Thoracic aorta (tissue), 2 donors: ENCODE measurements around the gene EDDM13. TPM values are rescaled to one million over a fixed set of nuclear protein-coding genes. Genes with fewer than 3 reads are reported as not detected.

Experiments used
- ATAC-seq: fragments of 150-250 bp; one replicate; pipeline ENCODE4 v1.8.0; 2017; ENCODE audit warnings: low read depth; ENCODE audit not compliant: insufficient number of reproducible peaks, low FRiP score
- DNase-seq: peaks from one replicate; pipeline ENCODE4 v3.0.0-alpha.2; 2020; ENCODE audit warnings: low spot score
- H3K27ac ChIP-seq, 2 donors: fragments of 200-600 bp; sonication (generic); 1 replicate in 1 of 2; 2 replicates in 1 of 2; pipeline ENCODE4 v1.5.1; 2016; ENCODE audit warnings: mild to moderate bottlenecking in 2 of 2, moderate library complexity in 2 of 2
- H3K27me3 ChIP-seq: fragments of 200-600 bp; sonication (generic); replicated peaks from 2 replicates; pipeline ENCODE4 v1.6.0; 2016; ENCODE audit warnings: mild to moderate bottlenecking; ENCODE audit not compliant: insufficient read depth
- H3K36me3 ChIP-seq: fragments of 200-600 bp; sonication (generic); one replicate; pipeline ENCODE4 v1.5.1; 2016
- H3K4me1 ChIP-seq, 2 donors: fragments of 200-600 bp; sonication (generic); 1 replicate in 1 of 2; 2 replicates in 1 of 2; pipeline versions ENCODE4 v1.5.1 to v1.6.0; 2016; ENCODE audit warnings: low read depth in 2 of 2, mild to moderate bottlenecking in 1 of 2; ENCODE audit not compliant: control insufficient read depth in 1 of 2
- H3K4me3 ChIP-seq: fragments of 200-600 bp; sonication (generic); 2 replicates; pipeline ENCODE4 v1.5.1; 2016; ENCODE audit warnings: mild to moderate bottlenecking
- H3K9me3 ChIP-seq: fragments of 200-600 bp; sonication (generic); 2 replicates; pipeline ENCODE4 v1.5.1; 2016
- CTCF ChIP-seq: fragments of 200-600 bp; sonication (generic); IDR thresholded peaks from one replicate; pipeline ENCODE4 v1.5.1; 2019; ENCODE audit warnings: antibody characterized with exemption
- total RNA-seq, 2 donors: library from RNA; depleted of rRNA; stranded (reverse); fragments of >200 nt; gene quantifications; one replicate each; pipeline versions ENCODE4 v1.1.0 to v1.2.3, GENCODE V29; 2016

Gene EDDM13
- total RNA-seq, 2 donors from 2014 or later, result not detected

GRCh38 chr19:56295531-56296455, 23.2 kb downstream of the EDDM13 start:
- DNase-seq (no peak), ATAC-seq (no peak)
- Histone ChIP-seq H3K27ac (no peak overlapping the region), H3K4me1 (no peaks in the 10 kb centered on the region), H3K27me3 (no peaks in the 10 kb centered on the region), H3K9me3 (no peaks in the 10 kb centered on the region), H3K4me3 (no peak overlapping the region), H3K36me3 (no peaks in the 10 kb centered on the region)
- no peak for TF ChIP-seq CTCF

- no peaks in the 10 kb centered on the region for H3K36me3 ChIP-seq
- DNase-seq, result no peak
- H3K27ac ChIP-seq, result no peak overlapping the region
- no peaks in the 10 kb centered on the region for H3K9me3 ChIP-seq
- no peak for ATAC-seq
- H3K27me3 ChIP-seq, result no peaks in the 10 kb centered on the region
- no peak for TF ChIP-seq CTCF
- H3K4me1 ChIP-seq, result no peaks in the 10 kb centered on the region
- H3K4me3 ChIP-seq, result no peak overlapping the region
Observed at GRCh38 chr19:56297010-56297409, 24.5 kb downstream of the EDDM13 start.

GRCh38 chr19:56299688-56300087, 27.1 kb downstream of the EDDM13 start:
- DNase-seq (no peak), ATAC-seq (no peak)
- H3K27ac ChIP-seq, result no peak overlapping the region
- no peaks in the 10 kb centered on the region for H3K4me1 ChIP-seq
- H3K9me3 ChIP-seq, result no peaks in the 10 kb centered on the region
- peaks cover 7% of the 10 kb centered on the region for H3K36me3 ChIP-seq
- no peaks in the 10 kb centered on the region for H3K27me3 ChIP-seq
- no peak for TF ChIP-seq CTCF
- H3K4me3 ChIP-seq, result no peak overlapping the region

GRCh38 chr19:56301155-56301554, 28.6 kb downstream of the EDDM13 start:
- ATAC-seq (no peak), DNase-seq (no peak)
- Histone ChIP-seq H3K4me3 (no peak overlapping the region), H3K27ac (no peak overlapping the region), H3K9me3 (no peaks in the 10 kb centered on the region), H3K4me1 (no peaks in the 10 kb centered on the region), H3K27me3 (no peaks in the 10 kb centered on the region), H3K36me3 (peaks cover 12% of the 10 kb centered on the region)
- TF ChIP-seq CTCF, result no peak

- TF ChIP-seq CTCF, result no peak
- ATAC-seq (no peak), DNase-seq (no peak)
- H3K4me1 ChIP-seq, result no peaks in the 10 kb centered on the region
- H3K9me3 ChIP-seq, result no peaks in the 10 kb centered on the region
- no peak overlapping the region for H3K4me3 ChIP-seq
- H3K27ac ChIP-seq, result no peak overlapping the region
- H3K27me3 ChIP-seq, result no peaks in the 10 kb centered on the region
- peaks cover 12% of the 10 kb centered on the region for H3K36me3 ChIP-seq
Observed at GRCh38 chr19:56301886-56302620, 29.5 kb downstream of the EDDM13 start.
